Measurements from ENCODE around the gene SWAP70. TPM values are rescaled to one million over a fixed set of nuclear protein-coding genes. Genes with fewer than 3 reads are reported as not detected.

The SWAP70 gene
- total and polyA plus RNA-seq, 9 of the 15 experiments (the other 6 are each of a cell fraction or from before 2014, with no cell fraction given), result 1.7 to 4.9 (median 3.9) TPM

GRCh38 chr11:9758637-9759518, 95.0 kb downstream of the SWAP70 start (continued):
- TF ChIP-seq, protein P1, sequence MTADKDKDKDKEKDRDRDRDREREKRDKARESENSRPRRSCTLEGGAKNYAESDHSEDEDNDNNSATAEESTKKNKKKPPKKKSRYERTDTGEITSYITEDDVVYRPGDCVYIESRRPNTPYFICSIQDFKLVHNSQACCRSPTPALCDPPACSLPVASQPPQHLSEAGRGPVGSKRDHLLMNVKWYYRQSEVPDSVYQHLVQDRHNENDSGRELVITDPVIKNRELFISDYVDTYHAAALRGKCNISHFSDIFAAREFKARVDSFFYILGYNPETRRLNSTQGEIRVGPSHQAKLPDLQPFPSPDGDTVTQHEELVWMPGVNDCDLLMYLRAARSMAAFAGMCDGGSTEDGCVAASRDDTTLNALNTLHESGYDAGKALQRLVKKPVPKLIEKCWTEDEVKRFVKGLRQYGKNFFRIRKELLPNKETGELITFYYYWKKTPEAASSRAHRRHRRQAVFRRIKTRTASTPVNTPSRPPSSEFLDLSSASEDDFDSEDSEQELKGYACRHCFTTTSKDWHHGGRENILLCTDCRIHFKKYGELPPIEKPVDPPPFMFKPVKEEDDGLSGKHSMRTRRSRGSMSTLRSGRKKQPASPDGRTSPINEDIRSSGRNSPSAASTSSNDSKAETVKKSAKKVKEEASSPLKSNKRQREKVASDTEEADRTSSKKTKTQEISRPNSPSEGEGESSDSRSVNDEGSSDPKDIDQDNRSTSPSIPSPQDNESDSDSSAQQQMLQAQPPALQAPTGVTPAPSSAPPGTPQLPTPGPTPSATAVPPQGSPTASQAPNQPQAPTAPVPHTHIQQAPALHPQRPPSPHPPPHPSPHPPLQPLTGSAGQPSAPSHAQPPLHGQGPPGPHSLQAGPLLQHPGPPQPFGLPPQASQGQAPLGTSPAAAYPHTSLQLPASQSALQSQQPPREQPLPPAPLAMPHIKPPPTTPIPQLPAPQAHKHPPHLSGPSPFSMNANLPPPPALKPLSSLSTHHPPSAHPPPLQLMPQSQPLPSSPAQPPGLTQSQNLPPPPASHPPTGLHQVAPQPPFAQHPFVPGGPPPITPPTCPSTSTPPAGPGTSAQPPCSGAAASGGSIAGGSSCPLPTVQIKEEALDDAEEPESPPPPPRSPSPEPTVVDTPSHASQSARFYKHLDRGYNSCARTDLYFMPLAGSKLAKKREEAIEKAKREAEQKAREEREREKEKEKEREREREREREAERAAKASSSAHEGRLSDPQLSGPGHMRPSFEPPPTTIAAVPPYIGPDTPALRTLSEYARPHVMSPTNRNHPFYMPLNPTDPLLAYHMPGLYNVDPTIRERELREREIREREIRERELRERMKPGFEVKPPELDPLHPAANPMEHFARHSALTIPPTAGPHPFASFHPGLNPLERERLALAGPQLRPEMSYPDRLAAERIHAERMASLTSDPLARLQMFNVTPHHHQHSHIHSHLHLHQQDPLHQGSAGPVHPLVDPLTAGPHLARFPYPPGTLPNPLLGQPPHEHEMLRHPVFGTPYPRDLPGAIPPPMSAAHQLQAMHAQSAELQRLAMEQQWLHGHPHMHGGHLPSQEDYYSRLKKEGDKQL (CRISPR knock-in tag; IDR thresholded peaks at IDR 0.05; ENCODE audit: borderline replicate concordance), result no peak
- no peak for TF ChIP-seq ZNF785 (CRISPR knock-in tag; IDR thresholded peaks at IDR 0.05)
- peak; percentile 69 for TF ChIP-seq GABPB1 (CRISPR knock-in tag; IDR thresholded peaks at IDR 0.05)
- TF ChIP-seq, protein P2, sequence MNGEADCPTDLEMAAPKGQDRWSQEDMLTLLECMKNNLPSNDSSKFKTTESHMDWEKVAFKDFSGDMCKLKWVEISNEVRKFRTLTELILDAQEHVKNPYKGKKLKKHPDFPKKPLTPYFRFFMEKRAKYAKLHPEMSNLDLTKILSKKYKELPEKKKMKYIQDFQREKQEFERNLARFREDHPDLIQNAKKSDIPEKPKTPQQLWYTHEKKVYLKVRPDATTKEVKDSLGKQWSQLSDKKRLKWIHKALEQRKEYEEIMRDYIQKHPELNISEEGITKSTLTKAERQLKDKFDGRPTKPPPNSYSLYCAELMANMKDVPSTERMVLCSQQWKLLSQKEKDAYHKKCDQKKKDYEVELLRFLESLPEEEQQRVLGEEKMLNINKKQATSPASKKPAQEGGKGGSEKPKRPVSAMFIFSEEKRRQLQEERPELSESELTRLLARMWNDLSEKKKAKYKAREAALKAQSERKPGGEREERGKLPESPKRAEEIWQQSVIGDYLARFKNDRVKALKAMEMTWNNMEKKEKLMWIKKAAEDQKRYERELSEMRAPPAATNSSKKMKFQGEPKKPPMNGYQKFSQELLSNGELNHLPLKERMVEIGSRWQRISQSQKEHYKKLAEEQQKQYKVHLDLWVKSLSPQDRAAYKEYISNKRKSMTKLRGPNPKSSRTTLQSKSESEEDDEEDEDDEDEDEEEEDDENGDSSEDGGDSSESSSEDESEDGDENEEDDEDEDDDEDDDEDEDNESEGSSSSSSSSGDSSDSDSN (IDR thresholded peaks at IDR 0.05; ENCODE audit: borderline replicate concordance in 1 of 2, low read depth in 2 of 2, low read length in 2 of 2), result peak in 1 of 2 experiments; percentile 66; a peak in 1 of 4 replicates
- no peak for TF ChIP-seq RBM39 (optimal IDR thresholded peaks at IDR 0.05; ENCODE audit: low read depth, low read length)
- no peak for TF ChIP-seq FOS (IDR thresholded peaks at IDR 0.05; ENCODE audit: extremely low read depth, insufficient read length)
- TF ChIP-seq NR1H2 (CRISPR knock-in tag; IDR thresholded peaks at IDR 0.05), result no peak
- no peak for TF ChIP-seq HDAC6 (IDR thresholded peaks at IDR 0.05; ENCODE audit: low read depth, low read length)
- TF ChIP-seq CLOCK (CRISPR knock-in tag; IDR thresholded peaks at IDR 0.05; ENCODE audit: borderline replicate concordance), result no peak
- TF ChIP-seq, protein P3, sequence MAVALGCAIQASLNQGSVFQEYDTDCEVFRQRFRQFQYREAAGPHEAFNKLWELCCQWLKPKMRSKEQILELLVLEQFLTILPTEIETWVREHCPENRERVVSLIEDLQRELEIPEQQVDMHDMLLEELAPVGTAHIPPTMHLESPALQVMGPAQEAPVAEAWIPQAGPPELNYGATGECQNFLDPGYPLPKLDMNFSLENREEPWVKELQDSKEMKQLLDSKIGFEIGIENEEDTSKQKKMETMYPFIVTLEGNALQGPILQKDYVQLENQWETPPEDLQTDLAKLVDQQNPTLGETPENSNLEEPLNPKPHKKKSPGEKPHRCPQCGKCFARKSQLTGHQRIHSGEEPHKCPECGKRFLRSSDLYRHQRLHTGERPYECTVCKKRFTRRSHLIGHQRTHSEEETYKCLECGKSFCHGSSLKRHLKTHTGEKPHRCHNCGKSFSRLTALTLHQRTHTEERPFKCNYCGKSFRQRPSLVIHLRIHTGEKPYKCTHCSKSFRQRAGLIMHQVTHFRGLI (CRISPR knock-in tag; IDR thresholded peaks at IDR 0.05), result no peak
- TF ChIP-seq YY1 (IDR thresholded peaks at IDR 0.05; ENCODE audit: borderline replicate concordance in 1 of 3, control insufficient read depth in 1 of 3, extremely low read depth in 1 of 3, insufficient read depth in 3 of 3, insufficient read length in 1 of 3, insufficient replicate concordance in 2 of 3, low read depth in 1 of 3, low read length in 2 of 3), result peak in 1 of 3 experiments; percentile 7
- no peak for TF ChIP-seq ZNF668 (CRISPR knock-in tag; IDR thresholded peaks at IDR 0.05)
- no peak for TF ChIP-seq MAFG (tag; conservative IDR thresholded peaks at IDR 0.05)

Measured in K562 (cell line).